ENCODE measurements around the gene ATP10A.

GRCh38 chr15:25864966-25865365 is 1.8 kb upstream of the ATP10A start:
- TF ChIP-seq CTCF (IDR thresholded peaks at IDR 0.05) (no peak), POLR2AphosphoS5 (IDR thresholded peaks at IDR 0.05) (no peak), POLR2A (IDR thresholded peaks at IDR 0.05) (no peak)

Measured in stomach (tissue), 4 donors.